ENCODE data around the gene AFDN. TPM values are rescaled to one million over a fixed set of nuclear protein-coding genes. Genes with fewer than 3 reads are reported as not detected.
A peak's percentile ranks its signal among the peaks of the same experiment; 100 is the strongest.

AFDN gene
- total and polyA plus RNA-seq, 2 of the 8 experiments (the other 6 are each of a cell fraction or from before 2014, with no cell fraction given): 53.4 to 192 TPM

GRCh38 chr6:167797476-167798265, 29.0 kb upstream of the AFDN start:
- H3K4me3 ChIP-seq (ENCODE audit: extremely low read depth in 1 of 4, insufficient read depth in 2 of 4, low read depth in 3 of 4, low read length in 4 of 4): no peak overlapping the region
- H3K4ac ChIP-seq (replicated peaks; ENCODE audit: insufficient read length, low read depth, low read length): no peak overlapping the region
- H2AFZ ChIP-seq (ENCODE audit: low read length): no peak overlapping the region
- H3K23ac ChIP-seq (ENCODE audit: insufficient read length): no peak overlapping the region
- no peak overlapping the region; the same call in 1 of the 2 replicates for H2BK20ac ChIP-seq (ENCODE audit: low read length)
- no peaks in the 10 kb centered on the region for H3K79me1 ChIP-seq (ENCODE audit: low read depth, low read length)
- H4K5ac ChIP-seq (ENCODE audit: insufficient read length, low read depth, low read length): no peak overlapping the region
- no peaks in the 10 kb centered on the region for H3K23me2 ChIP-seq (ENCODE audit: low read depth, low read length)
- H3K14ac ChIP-seq (ENCODE audit: insufficient read length): no peak overlapping the region
- no peak overlapping the region for H2BK120ac ChIP-seq (replicated peaks; ENCODE audit: low read depth, low read length)
- ChIA-PET CTCF (ENCODE audit: partially characterized antibody) (interaction anchor here (0.8 to 0.9 kb wide), 2 partner anchors 10 to 323 kb away, joined by 3 read pairs; no protein-coding TSS in a partner anchor), POLR2A (ENCODE audit: partially characterized antibody) (no interaction called here)
- H3K9me3 ChIP-seq (ENCODE audit: insufficient read depth in 2 of 2, low read depth in 1 of 2, low read length in 1 of 2): no peaks in the 10 kb centered on the region
- no peak for TF ChIP-seq CTBP2 (IDR thresholded peaks at IDR 0.05; ENCODE audit: borderline replicate concordance, insufficient read depth, insufficient read length, low read length)
- TF ChIP-seq TAF1 (IDR thresholded peaks at IDR 0.05; ENCODE audit: low read depth, low read length): no peak
- TF ChIP-seq EZH2 (IDR thresholded peaks at IDR 0.05; ENCODE audit: low read depth, low read length, severe bottlenecking): no peak
- no peak for TF ChIP-seq GABPA (IDR thresholded peaks at IDR 0.05; ENCODE audit: borderline replicate concordance, insufficient read depth, low read length)
- no peak overlapping the region for H3K9ac ChIP-seq (replicated peaks in 1 of 4; ENCODE audit: extremely low read depth in 1 of 4, low read depth in 3 of 4, low read length in 3 of 4)
- no peak overlapping the region; the same call in 1 of the 2 replicates for H2BK15ac ChIP-seq (ENCODE audit: low read length)
- no peak overlapping the region for H3K56ac ChIP-seq (replicated peaks; ENCODE audit: insufficient read length, low read depth, low read length)
- H3K27ac ChIP-seq (ENCODE audit: low read depth, low read length): no peak overlapping the region
- H2BK5ac ChIP-seq (ENCODE audit: low read depth, low read length): peak overlapping the region; percentile 60; the same call in 1 of the 2 replicates
- no peaks in the 10 kb centered on the region; a peak in 2 of 7 replicates for H3K27me3 ChIP-seq (replicated peaks in 1 of 4; ENCODE audit: control insufficient read depth in 3 of 4, extremely low read depth in 1 of 4, insufficient read depth in 3 of 4, low read length in 3 of 4)
- H4K20me1 ChIP-seq (replicated peaks in 1 of 2; ENCODE audit: control insufficient read depth in 1 of 2, insufficient read depth in 2 of 2, low read length in 2 of 2): no peaks in the 10 kb centered on the region
- 90% methylated on average over 20 of the region's 20 CpGs; no CpG with 5 or more reads in 1 of the 2 experiments for WGBS, 2 experiments (ENCODE audit: extremely low coverage in 1 of 2, insufficient coverage in 1 of 2, insufficient read length in 1 of 2, insufficient replicate concordance in 2 of 2, low coverage in 1 of 2, low lambda C conversion rate in 2 of 2, missing lambda C conversion rate in 1 of 2)
- peak overlapping the region; percentile 84; the same call in 1 of the 2 replicates for H2BK12ac ChIP-seq (ENCODE audit: low read depth, low read length)
- peak in 1 of 2 experiments; percentile 45 for DNase-seq (ENCODE audit: low read depth in 1 of 2, low spot score in 2 of 2)
- H2AK5ac ChIP-seq (ENCODE audit: low read depth, low read length): no peak overlapping the region
- H3K4me1 ChIP-seq (replicated peaks in 1 of 4; ENCODE audit: control insufficient read depth in 3 of 4, insufficient read depth in 4 of 4, low read length in 3 of 4): peaks cover 0 to 13% (median 6%) of the 10 kb centered on the region in 4 experiments; a peak in 4 of 7 replicates
- FAIRE-seq: no peak
- H3K79me2 ChIP-seq (ENCODE audit: control insufficient read depth in 1 of 2, insufficient read depth in 2 of 2, low read length in 2 of 2): no peaks in the 10 kb centered on the region
- no peak overlapping the region for H3K4me2 ChIP-seq (ENCODE audit: insufficient read depth in 1 of 2, low read depth in 2 of 2, low read length in 2 of 2)
- no peak overlapping the region for H3K18ac ChIP-seq (ENCODE audit: extremely low read depth, low read length)
- H4K91ac ChIP-seq (replicated peaks; ENCODE audit: insufficient read length, low read length): no peak overlapping the region
- H4K8ac ChIP-seq (ENCODE audit: extremely low read depth, insufficient read depth, low read length): no peak overlapping the region
- H3K36me3 ChIP-seq (ENCODE audit: control insufficient read depth in 2 of 4, insufficient read depth in 4 of 4, low read length in 3 of 4): no peaks in the 10 kb centered on the region

All from H1 (cell line).